Kidney (tissue), 14 donors: ENCODE results near the gene MARVELD1. TPM values are rescaled to one million over a fixed set of nuclear protein-coding genes. Genes with fewer than 3 reads are reported as not detected.

Source experiments
- DNase-seq, 5 donors: peaks; one replicate each; pipeline ENCODE4 v3.0.0-alpha.2; 2013 to 2020
- FAIRE-seq: peaks from 2 replicates; lab custom pipeline; 2012; peaks lifted over from hg19 to GRCh38; lab: Jason Lieb, UNC
- H3K27ac ChIP-seq, 2 donors: one replicate each; pipeline ENCODE4 v1.7.0; 2013; ENCODE audit warnings: low read depth in 2 of 2, low read length in 2 of 2, inconsistent platforms in 1 of 2
- H3K27me3 ChIP-seq: one replicate; pipeline ENCODE4 v1.7.1; 2013; ENCODE audit warnings: low read length, inconsistent platforms; ENCODE audit not compliant: control insufficient read depth, insufficient read depth
- H3K36me3 ChIP-seq, 3 donors: one replicate each; pipeline versions ENCODE4 v1.7.0 to v1.7.1; 2013; ENCODE audit warnings: low read length in 3 of 3, control low read depth in 1 of 3, inconsistent platforms in 1 of 3; ENCODE audit not compliant: insufficient read depth in 3 of 3, control insufficient read depth in 2 of 3
- H3K4me1 ChIP-seq, 3 donors: one replicate each; pipeline versions ENCODE4 v1.7.0 to v1.7.1; 2013; ENCODE audit warnings: low read length in 3 of 3, inconsistent platforms in 1 of 3, low read depth in 1 of 3; ENCODE audit not compliant: control insufficient read depth in 2 of 3, insufficient read depth in 2 of 3
- H3K4me3 ChIP-seq, 3 donors: one replicate each; pipeline versions ENCODE4 v1.7.0 to v1.8.1; 2013; ENCODE audit warnings: low read length in 3 of 3, control low read depth in 1 of 3, inconsistent platforms in 1 of 3
- H3K9ac ChIP-seq, 3 donors: one replicate each; pipeline versions ENCODE4 v1.7.0 to v1.7.1; 2013; ENCODE audit warnings: low read length in 3 of 3, control low read depth in 1 of 3, inconsistent platforms in 1 of 3
- H3K9me3 ChIP-seq, 3 donors: one replicate each; pipeline versions ENCODE4 v1.7.0 to v1.7.1; 2013; ENCODE audit warnings: low read length in 3 of 3, control low read depth in 1 of 3, inconsistent platforms in 1 of 3; ENCODE audit not compliant: control insufficient read depth in 2 of 3, insufficient read depth in 1 of 3
- intact Hi-C: fragments of 100-400 bp; cut with DNase I; formaldehyde crosslinking; loops from one replicate; pipeline ENCODE4 v1.11.1; 2022
- polyA plus RNA-seq: library from polyadenylated mRNA; stranded (reverse); fragments of 350-450 nt; fragmentation: Illumina TruSeq; extraction: RNeasy Lipid Tissue Mini Kit (QIAGEN cat#74804); gene quantifications from one replicate; pipeline ENCODE4 v1.2.3, GENCODE V29; 2014; ENCODE audit warnings: low read depth, low replicate concordance; ENCODE audit not compliant: insufficient read depth
- total RNA-seq: library from RNA; stranded (reverse); fragmentation: NEBNext Ultra II Directional; extraction: Animal tissue kit (Norgen Biotek cat#: 25700); gene quantifications from one replicate; pipeline ENCODE4 v1.2.1, GENCODE V29; 2021
- TF ChIP-seq, protein P1 (sequence below): IDR thresholded peaks from 3 replicates; pipeline ENCODE4 v1.5.1; 2012; ENCODE audit warnings: mild to moderate bottlenecking, moderate library complexity, borderline replicate concordance; ENCODE audit not compliant: insufficient read depth; ENCODE audit errors: extremely low read depth
- donor health status: control.
- donor health status: control.
- donor health status: control.
- donor health status: control.
- donor health status: control.
- donor health status: DM: yes; HTN: yes; CAD: no.
- donor health status: Normal renal cell carcinoma (clear cell type).

Gene MARVELD1
- total and polyA plus RNA-seq, 2 donors from 2014 or later = 8.3 to 43.2 TPM

DNA sequence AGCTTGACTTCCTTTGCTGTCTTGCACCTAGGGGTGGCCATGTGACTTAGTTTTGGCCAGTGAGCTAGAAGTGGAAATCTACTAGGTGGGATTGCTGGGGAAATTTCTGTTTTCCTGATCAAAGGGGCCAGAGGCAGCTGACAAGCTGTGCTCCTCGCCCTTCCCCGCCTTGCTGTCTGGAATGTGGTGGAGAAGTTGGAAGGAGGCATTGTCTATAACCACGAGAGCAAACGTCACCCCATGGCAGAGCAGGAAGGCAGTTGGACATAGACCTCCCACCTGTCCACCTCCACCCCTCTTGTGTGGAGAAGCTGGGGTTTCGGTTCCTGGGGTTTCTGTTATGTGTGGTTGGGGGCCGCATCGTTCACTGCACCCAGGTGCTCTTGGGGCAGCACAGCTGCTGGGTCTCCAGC lies 51.0 kb downstream of the MARVELD1 start:
- Histone ChIP-seq H3K4me1 (no peaks in the 10 kb centered on the region), H3K4me3 (no peak overlapping the region), H3K27me3 (no peaks in the 10 kb centered on the region), H3K27ac (no peak overlapping the region), H3K9ac (no peak overlapping the region), H3K36me3 (peaks cover 0 to 6% (median 2%) of the 10 kb centered on the region in 3 donors), H3K9me3 (no peaks in the 10 kb centered on the region)
- no peak for FAIRE-seq
- TF ChIP-seq, protein P1, sequence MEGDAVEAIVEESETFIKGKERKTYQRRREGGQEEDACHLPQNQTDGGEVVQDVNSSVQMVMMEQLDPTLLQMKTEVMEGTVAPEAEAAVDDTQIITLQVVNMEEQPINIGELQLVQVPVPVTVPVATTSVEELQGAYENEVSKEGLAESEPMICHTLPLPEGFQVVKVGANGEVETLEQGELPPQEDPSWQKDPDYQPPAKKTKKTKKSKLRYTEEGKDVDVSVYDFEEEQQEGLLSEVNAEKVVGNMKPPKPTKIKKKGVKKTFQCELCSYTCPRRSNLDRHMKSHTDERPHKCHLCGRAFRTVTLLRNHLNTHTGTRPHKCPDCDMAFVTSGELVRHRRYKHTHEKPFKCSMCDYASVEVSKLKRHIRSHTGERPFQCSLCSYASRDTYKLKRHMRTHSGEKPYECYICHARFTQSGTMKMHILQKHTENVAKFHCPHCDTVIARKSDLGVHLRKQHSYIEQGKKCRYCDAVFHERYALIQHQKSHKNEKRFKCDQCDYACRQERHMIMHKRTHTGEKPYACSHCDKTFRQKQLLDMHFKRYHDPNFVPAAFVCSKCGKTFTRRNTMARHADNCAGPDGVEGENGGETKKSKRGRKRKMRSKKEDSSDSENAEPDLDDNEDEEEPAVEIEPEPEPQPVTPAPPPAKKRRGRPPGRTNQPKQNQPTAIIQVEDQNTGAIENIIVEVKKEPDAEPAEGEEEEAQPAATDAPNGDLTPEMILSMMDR = no peak
- intact Hi-C loops = no loop called here
- peak in 1 of 5 donors; percentile 30 for DNase-seq

DNA sequence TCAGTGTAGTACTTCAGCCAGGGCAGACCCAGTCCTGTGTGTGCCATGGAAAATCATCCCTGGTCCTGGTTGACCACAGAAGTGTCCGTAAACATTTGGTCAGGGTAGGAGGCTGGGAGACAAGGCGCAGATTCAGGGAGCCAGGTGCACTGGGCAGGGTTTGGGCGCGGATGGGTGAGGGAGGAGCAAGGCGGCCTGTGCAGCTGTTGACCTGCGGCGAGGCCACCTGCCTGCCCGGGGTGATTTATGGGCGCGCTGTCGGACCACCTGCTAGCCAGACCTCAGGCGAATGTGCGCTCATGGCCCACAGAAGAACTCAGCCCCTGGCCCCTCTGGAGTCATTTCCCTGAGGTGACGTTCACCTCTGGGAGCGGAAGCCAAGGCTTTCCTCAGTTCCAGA lies 51.7 kb downstream of the MARVELD1 start:
- H3K9ac ChIP-seq = no peak overlapping the region
- H3K9me3 ChIP-seq = no peaks in the 10 kb centered on the region
- TF ChIP-seq, protein P1 = no peak
- FAIRE-seq (no peak), DNase-seq (peak in 4 of 5 donors; percentile 43 to 73 (median 66))
- intact Hi-C loops = no loop called here
- H3K4me3 ChIP-seq = no peak overlapping the region
- no peak overlapping the region for H3K27ac ChIP-seq
- H3K27me3 ChIP-seq = peaks cover 2% of the 10 kb centered on the region
- H3K36me3 ChIP-seq = no peaks in the 10 kb centered on the region
- H3K4me1 ChIP-seq = no peaks in the 10 kb centered on the region

- H3K9ac ChIP-seq = no peak overlapping the region
- H3K4me3 ChIP-seq = no peak overlapping the region
- intact Hi-C loops = no loop called here
- no peak overlapping the region for H3K27ac ChIP-seq
- H3K4me1 ChIP-seq = peaks cover 0 to 1% (median 0%) of the 10 kb centered on the region in 3 donors
- TF ChIP-seq, protein P1 = no peak
- FAIRE-seq (no peak), DNase-seq (peak in 1 of 5 donors; percentile 58)
- no peaks in the 10 kb centered on the region for H3K9me3 ChIP-seq
- peaks cover 9% of the 10 kb centered on the region for H3K27me3 ChIP-seq
- H3K36me3 ChIP-seq = no peaks in the 10 kb centered on the region
Measured at GRCh38 chr10:97766106-97766810, 52.7 kb downstream of the MARVELD1 start.
